GM21723 (cell line): ENCODE results near the gene CUEDC1.

Experiments
- ATAC-seq: cut with Tn5 transposase; IDR thresholded peaks from one replicate; pipeline ENCODE4 v1.9.1; 2021; ENCODE audit warnings: mild to moderate bottlenecking, moderate library complexity; ENCODE audit not compliant: unreplicated experiment

Gene CUEDC1, protein sequence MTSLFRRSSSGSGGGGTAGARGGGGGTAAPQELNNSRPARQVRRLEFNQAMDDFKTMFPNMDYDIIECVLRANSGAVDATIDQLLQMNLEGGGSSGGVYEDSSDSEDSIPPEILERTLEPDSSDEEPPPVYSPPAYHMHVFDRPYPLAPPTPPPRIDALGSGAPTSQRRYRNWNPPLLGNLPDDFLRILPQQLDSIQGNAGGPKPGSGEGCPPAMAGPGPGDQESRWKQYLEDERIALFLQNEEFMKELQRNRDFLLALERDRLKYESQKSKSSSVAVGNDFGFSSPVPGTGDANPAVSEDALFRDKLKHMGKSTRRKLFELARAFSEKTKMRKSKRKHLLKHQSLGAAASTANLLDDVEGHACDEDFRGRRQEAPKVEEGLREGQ

DNA sequence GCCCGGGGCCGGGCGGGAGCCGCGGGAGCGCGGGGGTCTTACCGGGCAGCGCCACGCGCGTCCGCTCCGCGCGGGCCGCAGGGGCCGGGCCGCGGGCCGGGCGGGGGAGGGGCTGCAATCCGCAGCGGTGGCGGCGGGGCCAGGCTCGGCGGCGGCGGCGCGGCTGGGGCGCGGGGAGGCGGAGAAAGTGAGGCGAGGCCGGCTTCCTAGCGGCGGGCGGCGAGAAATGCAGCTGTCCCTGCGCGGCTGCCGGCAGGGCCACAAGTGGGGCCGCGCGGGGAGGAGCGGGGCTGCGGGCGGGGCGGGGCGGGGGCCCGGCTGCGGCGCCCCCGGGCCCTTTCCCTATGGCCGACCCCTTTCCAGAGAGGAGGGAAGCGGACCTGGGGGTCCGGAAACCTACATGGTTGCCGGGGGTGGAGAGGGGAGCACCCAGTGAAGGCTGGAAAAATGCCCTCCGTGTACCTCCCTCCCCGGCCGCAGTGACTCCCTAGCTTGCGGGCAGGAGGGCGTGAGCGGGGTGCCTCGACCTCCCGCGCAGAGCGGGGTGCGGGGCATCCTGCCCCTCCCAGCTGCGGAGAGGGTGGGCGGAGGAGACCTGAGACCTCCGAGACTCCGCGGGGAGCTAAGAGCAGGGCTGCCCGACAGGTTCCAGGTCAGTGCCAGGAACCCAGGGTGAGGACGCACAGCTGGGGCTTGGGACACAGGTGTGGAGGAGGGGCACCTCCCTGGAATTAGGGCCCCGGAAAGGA, at the start of gene CUEDC1:
Gene CUEDC1 (minus strand): TSS at position 230 of the 749 bp plus-strand sequence. CDS start 69,848 bp downstream, outside the sequence.
- peak; percentile 55 for ATAC-seq

DNA sequence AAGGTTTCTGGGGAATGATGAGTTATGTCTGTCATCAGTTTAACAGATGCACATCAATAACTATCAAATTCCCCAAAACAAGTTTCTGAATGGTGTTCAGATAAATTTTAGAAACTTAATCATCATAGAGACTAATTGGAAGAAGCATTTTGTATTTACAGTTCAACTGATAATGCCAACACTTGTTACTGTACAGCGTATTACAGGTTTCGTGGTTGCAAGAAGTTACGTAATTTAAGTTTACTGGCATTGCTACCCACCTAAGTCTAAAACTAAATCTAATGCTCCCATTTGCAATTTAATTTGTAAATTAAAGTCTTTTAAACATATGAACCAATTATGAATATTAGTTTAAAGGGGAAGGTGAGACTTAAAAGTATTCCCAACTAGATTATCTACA, 48.8 kb upstream of the CUEDC1 start:
- ATAC-seq: no peak

DNA sequence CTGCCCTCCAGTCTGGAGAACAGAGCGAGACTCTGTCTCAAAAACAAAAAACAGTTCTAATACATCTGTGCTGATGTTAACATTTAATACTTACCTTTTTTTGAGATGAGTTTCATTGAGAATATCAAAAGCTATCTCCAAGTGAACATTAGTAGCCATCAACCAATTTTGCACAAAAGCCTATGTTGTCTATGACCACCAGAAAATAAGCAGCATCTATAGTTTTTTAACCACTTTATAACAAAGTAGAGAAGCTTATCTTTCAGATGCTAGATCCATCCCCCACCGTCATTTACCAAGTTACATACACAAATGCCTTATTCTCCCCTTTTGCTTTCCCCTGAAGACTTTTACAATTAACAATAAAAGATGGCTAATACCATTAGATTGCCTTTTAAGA, 47.8 kb upstream of the CUEDC1 start:
- ATAC-seq: no peak

DNA sequence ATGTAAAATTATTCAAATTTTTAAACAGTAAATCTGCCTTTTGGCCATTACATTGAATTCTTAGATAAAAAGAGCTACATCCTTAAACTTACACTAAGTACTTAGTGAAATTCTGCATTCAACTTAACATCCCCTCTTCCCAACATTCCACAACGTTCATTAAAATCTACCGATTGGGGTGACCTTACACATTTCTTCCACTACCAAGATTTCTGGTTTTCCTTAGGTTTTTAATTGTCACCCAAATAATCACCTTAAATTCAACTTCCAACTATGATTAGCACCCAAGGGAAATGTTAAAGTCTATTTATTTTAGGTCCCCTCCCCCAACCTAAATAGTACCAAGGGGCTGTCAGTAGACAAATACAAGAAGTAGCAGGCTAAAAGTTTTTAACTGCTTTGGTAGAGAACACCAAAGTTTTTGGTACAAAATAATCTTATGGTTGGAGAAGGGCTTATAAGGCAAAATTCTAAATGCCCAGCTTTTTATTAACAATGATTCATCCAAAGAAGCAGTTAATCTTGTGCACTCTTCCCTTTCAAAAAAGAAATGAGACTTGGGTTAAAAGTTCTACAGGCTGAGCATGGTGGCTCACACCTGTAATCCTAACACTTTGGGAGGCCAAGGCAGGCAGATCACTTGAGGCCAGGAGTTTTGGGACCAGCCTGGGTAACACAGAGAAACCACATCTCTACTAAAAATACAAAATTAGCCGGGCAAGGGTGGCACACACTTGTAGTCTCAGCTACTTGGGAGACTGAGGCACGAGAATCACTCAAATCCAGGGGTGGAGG, 47.1 kb upstream of the CUEDC1 start:
- no peak for ATAC-seq

DNA sequence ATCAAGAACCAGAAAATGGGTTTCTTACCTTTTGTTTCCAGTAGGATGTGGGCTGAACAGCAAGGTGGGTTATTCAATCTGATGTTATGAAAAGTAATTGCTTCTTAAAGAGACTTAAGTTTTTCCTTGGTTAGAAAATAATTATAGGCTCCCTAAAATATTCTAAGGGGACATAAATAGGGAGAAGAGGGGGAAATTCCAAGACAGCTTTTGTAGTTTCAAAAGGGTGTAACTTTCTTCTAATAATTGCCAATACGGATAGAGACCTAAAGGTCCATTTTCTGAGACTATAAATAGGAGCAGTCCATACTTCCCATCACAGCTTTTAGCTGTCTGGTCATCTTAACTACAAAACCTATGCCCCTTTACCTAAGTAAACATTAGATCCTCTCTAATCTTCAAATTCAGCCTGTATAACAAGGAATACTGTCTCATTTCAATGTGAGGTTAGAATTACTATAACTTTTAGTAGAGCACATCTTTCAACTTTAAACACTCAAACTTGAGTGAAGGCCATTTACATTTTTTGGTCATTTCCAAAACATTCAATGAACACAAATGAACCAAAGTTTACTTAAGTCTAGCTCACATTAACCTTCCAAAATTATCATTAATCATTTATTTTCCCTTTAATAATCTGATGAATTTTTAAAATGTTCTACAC, 46.4 kb upstream of the CUEDC1 start:
- no peak for ATAC-seq

DNA sequence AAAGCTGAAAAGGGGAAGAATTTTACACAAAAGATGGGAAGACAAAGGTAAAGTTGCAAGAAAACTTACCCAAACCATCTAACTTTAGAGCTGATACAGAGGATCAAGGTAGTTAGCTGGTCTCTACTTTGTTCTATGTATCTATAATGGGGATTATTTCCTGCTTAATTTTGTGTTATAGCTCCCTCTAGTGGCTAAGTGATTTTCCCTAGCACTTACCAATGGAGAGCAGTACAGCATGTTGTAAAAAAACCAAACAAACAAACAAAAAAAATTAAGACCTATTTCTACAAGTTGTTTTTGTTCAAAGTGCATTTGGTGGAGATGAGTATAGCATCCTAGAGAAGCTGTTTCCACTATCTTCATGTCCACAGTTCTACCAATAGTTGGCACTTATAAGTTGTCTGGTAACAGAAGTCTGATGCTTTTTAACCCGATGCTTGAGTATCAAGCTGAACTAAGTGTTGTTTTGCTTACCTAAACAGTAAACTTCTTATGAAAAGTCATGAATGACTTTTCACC, 44.3 kb upstream of the CUEDC1 start:
- peak; percentile 66 for ATAC-seq

DNA sequence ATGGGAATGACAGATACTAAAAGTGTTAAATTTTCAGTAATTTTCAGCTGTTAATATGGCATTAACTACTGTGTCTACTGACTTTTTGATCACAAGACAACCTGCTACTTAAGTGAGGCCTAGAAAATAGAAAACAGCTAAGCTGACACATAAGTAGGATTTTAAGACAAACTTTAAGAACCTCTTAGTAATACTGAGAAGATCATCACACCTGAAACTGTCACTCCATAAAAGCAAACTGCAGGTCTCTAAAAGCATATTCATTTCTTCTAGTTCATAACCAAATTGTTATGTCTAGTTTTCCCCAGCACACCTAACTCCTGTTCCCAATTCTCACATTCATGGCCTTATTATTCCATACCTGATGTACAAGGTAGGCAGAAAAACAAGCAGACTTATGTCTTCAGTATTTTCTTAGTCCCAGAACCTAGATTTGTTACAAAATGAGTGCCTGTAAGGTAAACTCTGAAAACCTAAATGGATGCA, 43.8 kb upstream of the CUEDC1 start:
- no peak for ATAC-seq

DNA sequence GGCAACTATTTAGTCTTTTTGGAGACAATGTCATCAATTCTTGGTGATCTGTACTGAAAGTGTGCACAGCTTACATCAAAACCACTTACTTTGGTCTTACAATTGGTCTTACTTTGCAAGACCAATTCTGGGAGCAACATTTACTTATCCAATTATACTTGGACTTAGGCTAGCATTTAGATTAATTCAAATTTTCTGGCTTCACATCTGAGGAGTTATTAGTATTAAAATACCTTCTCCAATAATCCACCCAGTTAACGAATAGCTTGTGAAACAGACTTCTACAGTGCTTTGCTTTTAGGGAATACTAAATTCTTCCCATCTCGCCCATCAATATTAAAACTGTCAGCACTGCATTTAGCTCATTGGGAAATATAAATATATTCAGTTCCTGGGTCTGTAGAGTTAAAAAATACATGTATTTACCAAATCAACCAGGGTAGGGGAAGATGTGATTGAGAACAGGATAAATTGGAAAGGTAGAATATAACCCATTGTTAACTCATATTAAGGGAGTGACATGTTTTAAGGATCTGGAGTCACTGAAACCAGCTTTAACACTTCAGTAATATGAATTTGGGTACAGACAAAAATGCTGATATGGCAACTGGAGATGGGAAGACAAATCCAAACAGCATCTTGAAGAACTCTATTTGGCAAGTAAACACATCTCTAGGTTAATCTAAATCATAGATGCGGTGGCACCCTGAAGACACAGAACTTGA, 42.0 kb upstream of the CUEDC1 start:
- no peak for ATAC-seq

DNA sequence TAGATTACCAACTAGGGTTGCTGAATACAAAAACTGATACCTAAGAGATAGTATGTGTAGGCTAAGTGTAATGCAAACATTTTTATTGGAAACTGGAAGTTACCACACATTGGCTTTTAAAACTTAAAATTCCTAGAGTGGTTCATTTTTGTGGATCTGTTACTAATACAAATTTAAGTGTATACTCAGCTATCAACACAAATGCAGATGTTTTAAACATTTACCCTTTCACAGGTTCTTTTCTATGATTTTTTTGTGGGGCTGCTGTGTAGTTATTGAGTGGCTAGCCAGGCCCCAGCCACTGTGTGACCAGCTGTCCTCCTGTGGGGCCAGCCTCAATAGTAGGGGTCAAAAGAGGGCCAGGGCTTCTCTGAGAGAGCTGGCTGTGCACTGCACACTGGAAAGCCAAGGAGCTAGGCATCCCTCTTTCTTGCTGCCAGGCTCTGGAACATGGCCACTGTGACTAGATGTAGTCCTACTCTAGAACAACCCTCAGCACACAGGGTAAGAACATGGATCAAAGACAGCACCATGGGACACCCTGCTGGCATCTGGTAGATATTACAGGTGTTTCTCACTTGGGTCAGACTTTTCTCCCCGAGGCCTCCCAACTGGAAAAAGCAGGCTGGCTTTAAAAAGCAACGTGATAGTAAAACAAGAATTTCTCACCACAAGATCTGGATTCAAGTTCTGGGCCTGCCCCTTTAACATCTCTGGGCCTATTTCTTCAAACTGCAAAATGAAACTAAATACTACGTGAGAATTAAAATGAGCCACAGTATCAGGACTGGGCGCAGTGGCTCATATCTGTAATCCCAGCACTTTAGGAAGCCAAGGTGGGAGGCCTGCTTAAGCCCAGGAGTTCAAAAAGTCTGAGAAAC, 40.1 kb upstream of the CUEDC1 start:
- ATAC-seq: peak; percentile 45

DNA sequence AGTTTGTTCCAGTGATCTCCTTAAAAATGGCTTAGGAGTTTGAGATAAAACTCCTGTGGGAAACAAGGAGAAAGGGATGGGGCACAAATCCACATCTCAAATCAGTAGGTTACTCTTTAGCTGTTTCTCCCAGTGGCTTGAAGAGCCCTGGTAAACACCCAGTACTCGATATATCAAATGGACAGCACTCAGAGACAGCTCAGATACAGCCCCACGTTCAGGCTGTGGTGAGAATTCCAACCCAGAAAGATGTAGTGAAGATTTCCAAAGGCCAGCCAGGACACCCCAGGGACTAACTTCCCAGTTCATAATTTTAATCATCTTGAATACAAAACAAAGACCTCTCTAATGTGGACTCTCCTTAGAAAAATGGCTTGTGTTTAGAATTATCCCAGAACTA, 39.2 kb upstream of the CUEDC1 start:
- no peak for ATAC-seq

DNA sequence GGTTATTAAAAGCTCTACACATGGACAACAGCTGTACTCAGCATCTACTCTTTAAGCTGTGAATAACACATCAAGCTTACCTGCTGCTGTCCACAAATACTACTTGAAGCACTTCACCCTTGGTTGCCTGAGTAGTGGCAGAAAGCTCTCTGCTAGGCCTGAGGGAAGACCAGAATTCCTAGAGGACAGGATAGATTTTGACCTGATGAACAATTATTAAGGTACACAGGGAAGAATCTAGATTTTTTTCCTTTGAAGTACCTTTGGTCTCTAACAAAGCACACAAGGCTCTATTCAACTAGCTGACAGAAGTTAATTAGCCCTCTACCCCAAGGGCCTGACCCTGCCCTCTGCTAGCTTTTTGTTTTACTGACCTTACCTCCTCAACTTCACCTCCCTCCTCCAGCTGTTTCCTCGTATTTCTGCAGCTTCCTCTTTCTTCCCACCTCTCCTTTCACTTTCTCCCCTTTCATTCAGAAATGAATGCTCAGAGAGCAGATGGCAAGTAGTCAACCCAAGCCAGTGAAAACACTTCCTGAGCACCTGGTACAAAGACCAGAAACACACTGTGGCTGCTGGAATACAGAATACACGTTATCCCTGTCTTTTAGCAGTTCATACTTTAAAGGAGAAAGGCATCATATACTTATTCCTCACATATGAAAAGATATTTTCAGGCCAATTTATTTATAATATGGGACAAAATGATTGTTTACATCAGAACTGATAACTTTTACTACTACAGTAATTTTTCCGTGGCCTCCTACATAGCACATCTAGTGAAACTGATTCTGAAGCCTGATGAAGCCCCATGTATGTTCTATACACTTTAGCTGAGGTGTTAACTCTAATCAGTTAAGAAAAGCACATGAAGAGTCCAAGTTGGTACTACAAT, 38.5 kb upstream of the CUEDC1 start:
- no peak for ATAC-seq

DNA sequence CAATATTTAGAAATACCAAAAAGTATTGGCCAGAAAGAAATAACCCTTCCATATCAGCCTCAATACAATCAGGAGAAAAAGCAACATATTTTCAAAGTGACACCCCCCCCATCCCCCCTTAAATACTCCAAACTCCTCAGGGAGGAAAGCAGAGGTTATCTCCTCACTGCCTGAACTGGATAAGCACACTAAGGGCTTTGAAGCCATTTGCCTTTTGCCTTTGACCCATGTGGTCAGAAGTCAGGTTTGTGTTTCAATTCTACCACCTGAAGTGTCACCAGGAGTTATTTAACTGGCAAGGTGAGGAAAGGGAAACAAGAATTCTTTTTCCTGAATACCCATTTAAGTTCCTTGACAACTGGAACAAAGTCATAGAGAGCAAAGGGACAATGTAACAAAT, 36.3 kb upstream of the CUEDC1 start:
- no peak for ATAC-seq

DNA sequence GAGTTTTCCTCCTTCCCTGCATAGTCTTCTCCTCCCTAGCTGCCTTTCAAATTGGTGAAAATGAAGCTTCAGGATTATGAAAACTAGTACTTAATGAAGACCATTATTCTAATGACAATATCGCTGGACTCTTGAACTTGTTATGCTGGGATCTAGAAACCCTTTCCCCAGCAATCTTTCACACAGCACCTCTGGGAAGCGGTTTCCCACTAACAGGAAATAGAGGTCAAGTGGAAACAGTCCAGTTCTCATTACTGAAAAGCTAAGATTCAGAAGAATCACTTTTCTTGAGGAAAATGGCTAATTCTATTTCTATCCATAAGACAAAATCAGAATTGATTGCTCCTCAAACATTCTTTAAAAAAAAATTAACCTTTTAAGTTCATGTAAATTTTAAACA, 34.8 kb upstream of the CUEDC1 start:
- ATAC-seq: no peak

DNA sequence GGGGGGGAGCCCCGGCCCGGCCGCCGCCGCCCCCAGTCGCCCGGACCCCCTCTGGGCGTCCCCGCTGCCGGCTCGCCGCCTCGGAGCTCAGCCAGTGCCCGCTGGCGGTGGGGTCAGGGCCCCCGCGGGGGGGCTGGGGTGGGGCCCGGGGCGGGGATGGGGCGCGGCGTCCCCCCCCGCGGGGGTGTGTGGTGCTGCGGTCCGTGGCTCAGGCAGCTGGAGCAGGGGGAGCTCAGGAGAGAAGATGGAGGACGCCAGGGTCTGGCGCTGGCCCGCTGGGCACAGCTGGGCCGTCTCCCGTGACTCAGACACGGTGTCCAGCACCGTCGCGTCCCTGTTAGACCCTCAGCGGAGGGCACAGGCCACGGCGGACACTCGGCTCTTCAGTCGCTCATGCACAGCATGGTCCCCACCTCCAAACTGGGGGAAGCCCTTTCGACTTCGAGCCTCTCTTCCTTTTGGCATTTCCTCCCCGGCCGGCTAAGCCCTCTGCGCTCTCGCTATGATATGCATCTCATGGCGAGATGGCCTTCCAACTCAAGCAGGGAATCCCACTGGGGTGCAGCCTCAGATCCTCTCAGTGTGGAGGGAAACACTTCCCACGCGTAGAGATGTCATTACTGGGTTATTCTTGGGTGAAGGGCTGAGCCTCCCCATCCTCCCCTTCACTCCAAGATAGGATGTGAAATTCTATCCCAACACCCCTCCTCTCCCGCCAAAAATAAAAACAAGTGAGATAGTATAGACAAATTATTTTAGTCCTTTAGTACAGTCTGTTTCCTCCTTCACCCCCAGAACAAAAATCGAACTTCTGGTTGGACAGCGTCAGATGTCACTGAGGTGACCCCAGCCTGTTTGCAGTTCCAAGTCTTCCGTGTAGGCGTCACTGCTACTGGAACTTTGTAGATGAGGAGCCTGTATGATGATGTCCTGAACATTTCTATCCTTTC, 33.4 kb upstream of the CUEDC1 start:
- ATAC-seq: peak; percentile 74

DNA sequence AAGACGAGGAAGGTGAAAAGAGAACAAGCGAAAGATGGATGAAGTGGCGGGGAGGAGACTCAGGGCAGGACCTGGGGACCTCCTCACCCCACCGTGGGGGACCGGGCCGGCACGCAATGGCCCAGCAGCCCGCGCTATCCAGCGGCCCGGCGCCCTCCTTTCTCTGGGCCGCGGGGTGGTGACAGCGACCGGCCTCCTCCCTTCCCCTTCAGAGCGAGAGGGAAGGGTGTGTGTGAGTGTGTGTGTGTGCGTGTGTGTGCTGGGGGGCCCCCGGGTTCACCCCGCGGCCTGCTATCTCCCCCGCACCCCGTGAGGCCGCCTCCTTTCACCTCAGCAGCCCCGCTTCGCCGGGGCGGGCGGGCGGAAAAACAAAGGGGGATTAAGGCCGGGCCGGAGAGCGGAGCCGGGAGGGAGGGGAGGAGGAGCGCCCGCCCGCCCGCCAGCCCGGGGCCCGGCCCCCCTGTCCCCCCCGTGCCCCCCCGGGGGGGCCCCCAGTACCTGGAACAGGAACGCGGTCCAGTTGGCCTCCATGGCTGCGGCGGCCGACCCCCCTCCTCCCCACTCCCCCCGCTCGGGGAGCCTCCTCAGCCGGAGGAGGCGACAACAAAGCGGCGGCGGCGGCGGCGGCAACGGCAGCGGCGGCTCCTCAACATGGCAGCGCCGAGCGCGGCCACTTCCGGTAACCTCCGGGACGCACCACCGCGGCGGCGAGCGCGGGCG, 32.5 kb upstream of the CUEDC1 start, which contains the start of gene VEZF1:
Gene VEZF1 (minus strand): TSS at position 674 of the 720 bp plus-strand sequence. CDS start 143 bp downstream, at position 531.
- ATAC-seq: peak; percentile 59
